ENCODE results near the gene HPS4.

The HPS4 gene

DNA sequence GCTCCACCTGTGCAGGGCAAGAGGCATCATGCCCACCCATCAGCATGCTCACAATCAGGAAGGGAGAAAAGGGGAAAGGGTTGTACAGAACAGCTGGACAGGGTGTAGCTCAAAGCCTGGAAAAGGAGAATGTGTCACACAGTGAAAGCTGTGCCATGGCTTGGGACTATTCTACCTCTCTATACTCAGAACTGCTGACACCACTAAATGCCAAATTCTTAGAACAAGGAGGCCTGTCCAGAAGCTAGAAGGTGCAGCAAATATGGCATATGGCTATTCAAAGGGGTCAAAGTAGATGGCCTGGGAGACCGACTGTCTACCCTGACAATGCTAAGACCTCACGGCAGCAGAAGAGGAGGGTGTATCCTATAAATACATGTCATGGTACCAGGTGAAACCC lies 12.8 kb downstream of the HPS4 start:
- TF ChIP-seq, protein P1, sequence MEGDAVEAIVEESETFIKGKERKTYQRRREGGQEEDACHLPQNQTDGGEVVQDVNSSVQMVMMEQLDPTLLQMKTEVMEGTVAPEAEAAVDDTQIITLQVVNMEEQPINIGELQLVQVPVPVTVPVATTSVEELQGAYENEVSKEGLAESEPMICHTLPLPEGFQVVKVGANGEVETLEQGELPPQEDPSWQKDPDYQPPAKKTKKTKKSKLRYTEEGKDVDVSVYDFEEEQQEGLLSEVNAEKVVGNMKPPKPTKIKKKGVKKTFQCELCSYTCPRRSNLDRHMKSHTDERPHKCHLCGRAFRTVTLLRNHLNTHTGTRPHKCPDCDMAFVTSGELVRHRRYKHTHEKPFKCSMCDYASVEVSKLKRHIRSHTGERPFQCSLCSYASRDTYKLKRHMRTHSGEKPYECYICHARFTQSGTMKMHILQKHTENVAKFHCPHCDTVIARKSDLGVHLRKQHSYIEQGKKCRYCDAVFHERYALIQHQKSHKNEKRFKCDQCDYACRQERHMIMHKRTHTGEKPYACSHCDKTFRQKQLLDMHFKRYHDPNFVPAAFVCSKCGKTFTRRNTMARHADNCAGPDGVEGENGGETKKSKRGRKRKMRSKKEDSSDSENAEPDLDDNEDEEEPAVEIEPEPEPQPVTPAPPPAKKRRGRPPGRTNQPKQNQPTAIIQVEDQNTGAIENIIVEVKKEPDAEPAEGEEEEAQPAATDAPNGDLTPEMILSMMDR (IDR thresholded peaks at IDR 0.05), result no peak
- Histone ChIP-seq H3K4me3 (no peak overlapping the region), H3K27ac (no peak overlapping the region)
- no peak for DNase-seq (ENCODE audit: low spot score)

GRCh38 chr22:26466196-26466595 lies 17.4 kb downstream of the HPS4 start:
- Histone ChIP-seq H3K27ac (no peak overlapping the region), H3K4me3 (no peak overlapping the region)
- TF ChIP-seq, protein P1 (IDR thresholded peaks at IDR 0.05), result no peak
- DNase-seq (ENCODE audit: low spot score), result no peak

DNA sequence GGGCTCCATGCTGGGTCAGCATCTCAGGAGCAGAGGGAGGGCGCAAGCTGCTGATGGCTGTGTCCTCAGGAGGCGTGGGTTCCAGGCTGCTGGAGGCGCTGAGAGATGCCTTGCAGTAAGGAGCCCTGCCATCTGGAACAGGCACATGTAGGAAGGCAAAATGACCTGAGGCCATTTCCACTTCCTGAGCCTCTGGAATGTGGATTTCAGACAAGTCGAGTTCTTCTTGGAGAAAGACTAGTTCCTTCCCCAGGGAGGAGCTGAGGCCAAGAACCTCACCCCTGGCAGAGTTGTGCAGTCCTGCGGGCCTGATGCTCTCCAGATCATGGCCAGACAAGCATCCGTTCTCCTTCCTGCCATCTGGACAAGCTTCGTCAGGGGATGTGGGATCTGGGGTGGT lies 19.3 kb downstream of the HPS4 start:
- Histone ChIP-seq H3K4me3 (no peak overlapping the region), H3K27ac (no peak overlapping the region)
- no peak for DNase-seq (ENCODE audit: low spot score)
- TF ChIP-seq, protein P1 (IDR thresholded peaks at IDR 0.05), result no peak

- no peak for DNase-seq (ENCODE audit: low spot score)
- H3K27ac ChIP-seq, result no peak overlapping the region
- no peak overlapping the region for H3K4me3 ChIP-seq
- TF ChIP-seq, protein P1 (IDR thresholded peaks at IDR 0.05), result no peak
Measured at GRCh38 chr22:26463688-26464087, 19.9 kb downstream of the HPS4 start.

DNA sequence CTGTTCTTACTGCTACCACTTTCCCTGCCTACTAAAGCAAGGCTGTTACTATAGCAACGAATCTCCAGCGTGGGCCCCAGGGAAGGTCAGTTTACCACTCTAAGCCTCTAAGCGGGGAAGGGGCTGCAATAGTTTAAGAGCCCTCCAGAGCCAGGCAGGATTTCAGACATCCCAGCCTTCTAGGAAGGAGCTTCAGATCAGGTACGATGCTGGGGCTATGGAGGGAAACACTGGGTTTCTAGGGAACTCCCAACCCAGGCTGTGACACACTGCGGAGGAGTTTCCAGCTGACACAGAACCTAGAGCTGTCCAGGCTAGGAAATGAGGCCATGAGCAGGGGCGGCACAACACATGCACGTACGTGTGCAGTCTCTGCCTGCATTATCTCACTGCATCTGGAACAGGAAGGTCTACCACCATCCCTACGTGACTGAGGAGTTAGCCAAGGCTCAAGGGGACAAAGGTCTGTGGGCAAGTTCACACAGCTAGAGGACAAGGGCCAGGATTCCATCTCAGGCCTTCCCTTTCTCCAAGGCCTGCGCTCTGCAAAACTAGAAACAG lies 20.4 kb downstream of the HPS4 start:
- TF ChIP-seq, protein P1 (IDR thresholded peaks at IDR 0.05), result no peak
- DNase-seq (ENCODE audit: low spot score), result no peak
- no peak overlapping the region for H3K4me3 ChIP-seq
- no peak overlapping the region for H3K27ac ChIP-seq

DNA sequence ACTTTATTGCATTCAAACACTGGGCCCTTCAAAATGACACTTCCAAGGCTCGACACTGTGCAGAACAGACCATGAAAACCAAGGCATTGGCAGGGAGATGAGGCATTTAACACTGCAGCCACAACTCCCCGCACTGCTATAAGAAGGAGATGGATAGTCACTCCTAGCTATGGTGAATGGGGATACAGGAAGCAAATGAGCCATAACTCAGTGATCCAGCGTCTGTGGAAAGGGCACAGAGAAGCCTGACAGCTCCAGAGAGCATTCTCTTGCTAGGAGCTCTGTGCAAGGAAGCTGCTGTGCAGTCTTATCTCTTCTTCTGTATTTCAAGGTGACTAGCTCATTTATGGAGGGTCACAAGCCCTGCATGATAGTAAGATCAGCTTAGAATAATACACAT lies 20.9 kb downstream of the HPS4 start:
- no peak overlapping the region for H3K27ac ChIP-seq
- no peak for DNase-seq (ENCODE audit: low spot score)
- TF ChIP-seq, protein P1 (IDR thresholded peaks at IDR 0.05), result no peak
- no peak overlapping the region for H3K4me3 ChIP-seq

DNA sequence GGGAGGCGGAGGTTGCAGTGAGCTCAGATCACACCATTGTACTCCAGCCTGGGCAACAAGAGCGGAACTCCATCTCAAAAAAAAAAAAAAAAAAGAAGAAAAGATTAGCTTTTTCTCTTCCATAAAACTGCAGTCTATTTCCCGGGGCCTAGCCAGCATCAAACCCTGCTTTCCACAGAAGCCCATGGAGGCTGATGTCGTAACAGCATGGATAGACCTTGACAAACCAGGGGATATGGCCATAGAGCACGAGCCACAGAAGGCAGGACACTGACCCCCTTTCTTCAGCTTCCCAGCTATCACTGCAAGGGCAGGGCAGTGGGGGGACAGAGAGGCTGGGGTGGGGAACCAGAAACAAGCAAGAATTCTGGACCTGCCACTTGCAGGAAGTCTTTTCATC lies 21.5 kb downstream of the HPS4 start:
- Histone ChIP-seq H3K27ac (no peak overlapping the region), H3K4me3 (no peak overlapping the region)
- no peak for DNase-seq (ENCODE audit: low spot score)
- TF ChIP-seq, protein P1 (IDR thresholded peaks at IDR 0.05), result no peak

All from coronary artery (tissue), 2 donors.